NCI-H1048 (cell line): ENCODE data around the gene AP1S3.
"Not testable (repeated sequence)": the region's sequence is repeated elsewhere in the genome, so short reads cannot be mapped to it uniquely, and the experiment has no call there.

Experiments
- DNase-seq: peaks from one replicate; lab custom pipeline; 2025; lab: John Stamatoyannopoulos, UW

Gene AP1S3

DNA sequence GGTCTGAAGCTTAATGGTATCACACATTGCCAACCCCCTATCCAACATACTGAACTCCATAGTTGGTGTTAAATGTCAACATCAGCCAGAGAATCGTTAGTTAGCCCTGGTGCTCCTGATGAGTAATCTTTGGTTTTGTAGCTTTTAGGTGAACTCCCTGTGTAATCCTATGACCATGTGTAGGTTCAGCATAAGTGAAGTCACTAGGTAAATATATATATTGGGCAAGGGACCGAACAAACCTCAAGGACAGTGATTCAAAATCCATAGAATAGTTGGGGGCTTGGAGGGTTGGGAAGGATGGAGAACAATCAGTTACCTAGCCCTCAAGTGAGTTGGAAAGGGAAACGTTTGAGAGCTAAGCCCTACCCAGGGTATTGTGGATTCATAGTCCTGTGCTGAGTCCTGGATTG is 16.0 kb upstream of the AP1S3 start:
- DNase-seq, result no peak

DNA sequence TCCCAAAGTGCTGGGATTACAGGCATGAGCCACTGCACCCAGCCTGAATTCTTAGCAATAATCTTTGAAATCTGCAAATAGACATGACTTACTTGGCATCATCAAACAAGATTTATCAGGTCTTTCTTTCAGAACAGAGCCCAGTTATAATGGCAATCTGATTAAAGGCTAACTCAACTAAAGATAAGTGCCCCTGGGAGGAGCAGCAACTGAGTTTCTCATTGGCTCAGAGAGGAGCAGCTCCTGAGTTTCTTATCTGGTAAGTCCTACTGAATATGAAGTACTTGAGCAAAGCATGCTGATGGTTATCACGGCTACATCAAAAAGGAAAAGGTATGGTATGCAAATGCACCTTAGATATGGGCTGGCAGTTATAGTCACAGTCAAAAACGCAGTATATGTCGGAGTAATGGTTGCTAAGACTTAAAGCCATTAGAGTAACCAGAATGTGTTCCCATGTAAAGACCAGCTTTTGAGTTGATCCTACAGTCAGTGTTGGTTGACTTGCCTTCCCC is 15.0 kb upstream of the AP1S3 start:
- no peak for DNase-seq

DNA sequence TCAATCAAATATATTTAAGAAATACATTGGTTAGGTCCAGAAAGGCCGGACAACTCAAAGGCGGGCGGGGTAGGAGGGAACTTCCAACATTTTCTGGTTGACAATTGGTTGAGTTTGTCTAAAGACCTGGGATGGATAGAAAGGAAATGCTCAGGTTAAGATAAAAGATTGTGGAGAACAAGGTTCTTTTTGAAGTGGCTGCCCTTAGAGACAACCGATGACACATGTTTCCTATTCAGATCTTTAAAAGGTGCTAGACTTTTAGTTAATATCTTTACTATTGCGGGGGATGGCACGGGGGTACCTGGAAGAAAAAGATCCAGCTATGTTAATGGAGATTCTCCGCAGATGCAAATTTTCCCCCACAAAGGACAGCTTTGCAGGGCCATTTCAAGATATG is 10.0 kb upstream of the AP1S3 start:
- no peak for DNase-seq

DNA sequence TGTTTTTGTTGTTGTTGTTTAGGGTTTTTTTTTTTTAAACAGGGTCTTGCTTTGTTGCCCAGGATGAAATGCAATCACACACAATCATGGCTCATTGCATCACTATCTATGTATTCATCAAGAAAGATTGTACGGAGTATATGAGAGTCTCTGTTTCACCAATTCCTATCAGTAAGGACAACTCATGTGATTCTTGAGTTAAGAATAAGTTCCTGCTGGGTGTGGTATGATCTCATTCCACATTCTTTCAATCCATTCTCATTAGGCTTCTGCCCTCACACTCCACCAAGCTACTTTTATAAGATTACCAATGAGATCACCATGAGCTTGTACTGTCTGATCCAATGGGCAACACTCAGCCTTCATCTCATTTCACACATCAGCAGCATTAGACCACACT is 9.1 kb upstream of the AP1S3 start:
- DNase-seq, result no peak

DNA sequence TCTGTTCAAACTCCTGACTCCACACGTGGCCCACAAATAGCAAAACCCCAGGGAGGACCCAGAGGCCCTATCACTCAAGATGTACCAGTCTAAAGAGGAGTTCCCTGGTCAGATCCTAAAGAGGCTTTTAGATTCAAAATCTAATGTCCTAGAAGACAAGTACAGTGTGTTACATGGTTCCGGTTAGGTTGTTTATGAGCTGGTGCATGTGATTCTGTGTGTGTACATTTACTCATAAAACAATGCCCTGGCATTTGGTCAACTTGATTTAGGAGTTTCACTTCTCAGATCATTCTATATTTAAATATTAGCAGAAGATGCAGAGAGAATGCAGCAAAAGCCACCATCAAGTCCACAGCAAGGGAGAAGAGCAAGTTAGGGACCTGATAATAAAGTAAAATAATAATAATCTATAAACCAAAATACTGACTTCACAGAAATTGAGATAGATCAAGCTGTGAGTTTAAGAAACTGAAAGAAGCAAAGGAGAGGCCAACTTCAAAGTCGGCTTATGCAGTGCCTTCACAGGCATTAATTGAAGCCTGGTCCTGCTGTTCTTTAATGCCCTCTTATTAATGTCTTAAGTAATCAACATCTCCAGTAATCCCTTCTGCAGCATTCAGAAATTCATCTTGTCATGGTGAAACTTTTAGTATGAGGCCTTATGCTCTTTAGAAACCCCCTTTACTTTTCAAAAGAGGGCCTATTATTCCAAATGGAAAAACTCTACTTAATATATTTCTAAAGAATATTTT is 4.2 kb upstream of the AP1S3 start:
- no peak for DNase-seq

DNA sequence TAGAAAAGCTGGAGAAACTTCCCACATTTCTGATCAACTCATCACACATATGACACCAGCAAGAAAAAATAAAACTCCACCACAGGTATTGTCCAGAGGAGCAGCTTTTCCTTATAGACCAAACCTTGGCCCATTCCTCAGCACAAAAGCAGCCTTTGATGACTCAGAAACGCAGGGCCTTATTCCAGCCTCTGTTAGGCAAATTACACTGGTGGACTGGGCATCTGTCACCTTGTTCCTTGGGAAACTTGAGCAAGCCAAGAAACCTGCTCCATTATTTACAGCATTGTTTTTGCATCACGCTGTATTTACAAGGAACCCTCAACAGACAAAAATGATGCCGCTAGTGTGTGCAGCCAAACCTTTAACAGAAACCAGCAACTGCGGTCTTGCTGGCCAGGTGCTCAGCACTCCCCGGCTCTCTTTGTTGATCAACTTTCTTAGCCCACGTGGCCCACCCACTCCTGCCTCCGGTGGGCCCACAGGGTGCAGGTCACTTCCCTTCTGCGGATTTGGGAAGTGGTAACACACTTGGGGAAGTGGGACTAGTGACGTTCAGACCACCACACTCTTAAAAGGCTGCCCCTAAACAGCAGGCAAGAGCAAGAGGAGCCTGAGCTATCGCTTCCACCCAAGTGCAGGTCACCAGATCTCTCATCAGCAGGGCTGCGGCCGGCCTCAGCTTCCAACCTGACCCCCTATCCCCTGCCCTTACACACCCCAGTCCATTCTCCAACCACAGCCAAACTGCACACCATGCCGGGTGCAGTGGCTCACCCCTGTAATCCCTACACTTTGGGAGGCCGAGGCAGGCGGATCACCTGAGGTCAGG is 1.5 kb downstream of the AP1S3 start:
- no peak for DNase-seq

DNA sequence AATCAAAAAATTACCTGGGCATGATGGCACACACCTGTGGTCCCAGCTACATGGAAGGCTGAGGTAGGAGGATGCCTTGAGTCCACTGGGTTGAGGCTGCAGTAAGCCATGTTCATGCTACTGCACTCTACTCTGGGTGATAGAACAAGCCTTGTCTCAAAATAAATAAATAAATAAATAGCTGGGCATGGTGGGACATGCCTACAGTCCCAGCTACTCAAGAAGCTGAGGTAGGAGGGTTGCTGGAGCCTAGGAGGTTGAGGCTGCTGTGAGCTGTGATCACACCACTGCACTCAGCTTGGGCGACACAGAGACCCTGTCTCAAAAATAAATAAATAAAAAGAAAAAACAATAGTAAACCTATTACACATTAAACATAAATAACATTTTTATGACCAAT is 3.0 kb downstream of the AP1S3 start:
- DNase-seq, result no peak

DNA sequence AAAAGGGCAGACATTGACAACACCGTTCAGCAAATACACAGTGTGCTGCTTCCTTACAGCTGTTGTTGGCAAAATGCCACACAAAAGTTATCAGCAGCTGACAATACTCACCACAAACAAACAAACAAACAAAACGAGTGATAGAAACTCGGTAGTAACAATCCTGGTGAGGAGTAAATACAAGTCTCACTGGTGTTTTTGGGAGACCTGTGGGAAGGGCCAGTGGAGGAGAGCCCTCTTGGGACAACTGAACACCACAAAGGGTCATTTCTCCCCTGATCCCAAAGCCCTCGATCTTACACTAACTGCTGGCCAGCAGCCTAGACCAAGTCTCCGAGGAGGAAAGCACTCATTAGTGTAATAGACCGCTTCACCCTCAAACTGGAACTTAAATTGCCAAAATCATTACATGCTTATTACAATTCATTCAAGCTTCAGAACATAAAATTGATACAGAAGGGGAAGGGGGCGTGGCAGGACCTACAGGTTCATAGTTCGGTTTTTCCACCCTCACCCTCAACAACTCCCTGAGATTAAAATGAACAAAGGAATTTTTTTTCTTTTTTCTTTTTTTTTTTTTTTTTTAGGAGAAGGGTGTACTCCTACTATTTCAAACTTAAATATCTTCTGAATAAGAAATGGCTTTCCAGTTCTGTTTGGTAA is 5.0 kb downstream of the AP1S3 start:
- no peak for DNase-seq

DNA sequence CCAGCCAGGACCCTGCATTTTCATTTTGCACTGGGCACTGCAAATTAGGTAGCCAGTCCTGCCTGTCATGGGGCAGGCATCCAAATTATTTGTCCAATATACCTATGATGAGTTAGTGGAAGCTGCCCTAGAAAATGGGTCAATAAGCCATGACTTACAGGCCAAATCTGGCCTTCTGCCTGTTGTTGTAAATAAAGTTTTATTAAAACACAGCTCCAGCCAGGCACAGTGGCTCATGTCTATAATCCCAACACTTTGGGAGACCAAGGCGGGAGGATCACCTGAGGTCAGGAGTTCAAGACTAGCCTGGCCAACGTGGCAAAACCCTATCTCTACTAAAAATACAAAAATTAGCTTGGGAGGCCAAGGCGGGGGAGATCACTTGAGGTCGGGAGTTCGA is 8.3 kb downstream of the AP1S3 start:
- DNase-seq, result no peak

DNA sequence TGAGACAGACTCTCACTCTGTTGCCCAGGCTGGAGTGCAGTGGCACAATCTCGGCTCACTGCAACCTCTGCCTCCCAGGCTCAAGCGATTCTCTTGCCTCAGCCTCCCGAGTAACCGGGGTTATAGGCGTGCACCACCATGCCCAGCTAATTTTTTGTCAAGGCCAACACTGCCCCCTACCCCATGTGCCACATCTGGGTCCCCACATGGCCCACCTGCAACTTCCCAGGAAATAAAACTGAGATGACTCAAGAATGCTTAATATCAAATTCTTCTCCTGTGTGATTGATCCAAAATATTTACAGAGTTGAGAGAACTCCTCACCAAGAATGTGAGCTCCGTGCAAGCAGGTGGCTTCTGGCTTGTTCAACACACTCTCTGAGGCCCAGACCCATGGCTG is 9.1 kb downstream of the AP1S3 start:
- DNase-seq, result no peak

DNA sequence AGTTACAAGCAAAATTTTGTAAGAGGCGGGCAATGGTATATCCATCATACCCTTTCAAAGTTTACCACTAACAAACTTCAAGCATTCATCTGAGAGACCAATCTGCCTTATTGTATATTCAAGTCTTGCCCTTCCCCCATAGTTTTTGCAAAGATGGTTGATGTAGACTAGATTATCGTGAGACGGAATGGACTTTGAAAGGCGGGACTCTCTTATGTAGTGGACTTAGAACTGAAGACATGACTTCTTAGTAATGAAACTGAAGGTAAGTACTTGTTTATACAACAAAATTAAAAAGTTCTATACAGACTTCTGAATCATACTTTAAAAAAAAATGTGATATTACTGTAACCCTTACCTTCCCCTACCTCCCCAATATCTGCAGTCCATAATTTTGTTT is 10.4 kb downstream of the AP1S3 start:
- DNase-seq, result no peak

DNA sequence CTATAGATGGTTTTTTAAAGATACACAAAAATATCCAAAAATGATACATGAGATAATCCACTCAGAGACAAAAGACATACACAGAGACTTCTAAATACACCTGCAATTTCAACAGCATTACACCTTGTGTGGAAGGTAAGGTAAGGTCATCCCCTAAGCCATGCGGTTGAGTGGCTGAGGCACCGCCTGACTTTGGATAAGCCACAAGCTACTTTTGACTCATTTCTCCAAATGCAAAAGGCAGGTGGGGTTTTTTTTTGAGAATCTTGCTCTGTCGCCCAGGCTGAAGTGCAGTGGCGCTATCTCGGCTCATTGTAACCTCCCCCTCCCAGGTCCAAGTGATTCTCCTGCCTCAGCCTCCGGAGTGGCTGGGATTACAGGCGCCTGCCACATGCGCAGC is 13.1 kb downstream of the AP1S3 start:
- DNase-seq, result no peak

DNA sequence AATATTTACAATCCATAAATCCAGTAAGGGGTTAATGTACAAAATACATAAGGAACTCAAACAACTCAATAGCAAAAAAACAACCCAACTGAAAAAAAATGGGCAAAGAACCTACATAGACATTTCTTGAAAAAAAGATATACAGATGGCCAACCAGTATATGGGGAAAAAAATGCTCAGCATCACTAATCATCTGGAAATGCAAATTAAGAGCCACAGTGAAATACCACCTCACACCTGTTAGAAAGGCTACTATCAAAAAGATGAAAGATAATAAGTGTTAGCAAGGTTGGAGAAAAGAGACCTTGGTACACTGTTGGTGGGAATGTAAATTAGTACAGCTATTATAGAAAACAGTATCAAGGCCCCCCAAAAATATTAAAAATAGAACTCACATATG is 14.6 kb downstream of the AP1S3 start:
- no peak for DNase-seq

DNA sequence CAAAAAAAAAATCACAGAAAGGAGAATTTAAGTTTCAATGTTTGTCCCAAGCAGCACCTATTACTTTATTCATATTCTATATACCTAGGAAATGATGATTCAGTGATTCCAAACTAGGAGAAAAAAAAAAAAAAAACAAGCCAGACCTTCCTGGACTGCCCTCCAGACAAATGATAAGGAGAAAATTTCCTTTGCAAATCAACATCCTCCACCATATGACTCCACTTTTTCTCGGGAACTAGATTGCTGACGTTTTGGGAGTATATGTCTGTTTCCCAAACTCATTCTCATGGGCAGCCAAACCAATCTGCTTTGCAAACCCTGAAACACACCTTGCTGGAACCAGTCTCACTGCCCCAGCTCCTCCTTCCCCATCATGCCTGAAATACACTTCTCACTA is 16.8 kb downstream of the AP1S3 start:
- DNase-seq, result no peak

DNA sequence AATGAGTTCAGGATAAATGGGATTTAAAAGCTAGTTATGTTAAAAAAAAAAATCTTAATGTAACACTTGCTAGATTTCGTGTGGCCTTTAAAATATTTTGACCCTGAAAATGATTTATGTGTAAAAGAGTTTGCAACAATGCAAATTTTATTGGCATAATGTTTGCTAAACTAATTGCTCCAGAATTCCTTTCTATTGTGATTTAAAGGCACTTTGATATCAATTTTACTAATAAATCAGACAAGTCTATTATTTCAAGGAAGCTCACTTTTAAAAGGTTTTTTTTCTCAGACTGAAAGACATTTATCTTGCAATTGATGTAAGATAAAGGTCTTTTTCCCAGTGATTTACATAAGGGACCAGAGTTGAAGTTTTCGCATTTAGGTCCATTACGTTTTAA is 17.5 kb downstream of the AP1S3 start:
- no peak for DNase-seq

DNA sequence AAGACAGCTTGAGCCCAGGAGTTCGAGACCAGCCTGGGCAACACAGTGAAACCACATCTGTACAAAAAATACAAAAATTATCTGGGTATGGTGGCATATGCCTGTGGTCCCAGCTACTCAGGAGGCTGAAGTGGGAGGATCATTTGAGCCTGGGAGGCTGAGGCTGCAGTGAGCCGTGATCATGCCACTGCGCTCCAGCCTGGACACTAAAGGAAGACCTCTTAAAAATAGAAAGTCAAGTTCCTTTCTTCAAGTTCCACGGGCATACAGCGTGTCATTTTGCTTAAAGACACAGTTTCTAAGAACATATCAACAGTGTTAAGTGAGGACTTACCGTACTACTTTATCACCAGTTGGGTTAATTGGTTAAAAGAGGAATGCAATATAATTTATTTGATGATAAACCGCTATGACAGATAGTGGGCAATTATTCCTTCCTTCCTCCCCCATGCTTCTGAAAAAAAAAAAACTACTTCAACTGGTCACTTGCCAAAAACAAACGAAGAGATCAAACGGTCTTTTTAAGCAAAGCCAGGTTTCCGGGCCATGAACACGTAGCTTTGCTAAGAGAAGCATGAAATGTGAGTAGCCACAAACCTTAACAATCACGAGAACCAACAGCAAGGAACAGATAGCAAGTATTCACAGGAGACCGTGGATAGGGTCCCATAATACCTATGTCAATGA is 21.4 kb downstream of the AP1S3 start:
- no peak for DNase-seq

DNA sequence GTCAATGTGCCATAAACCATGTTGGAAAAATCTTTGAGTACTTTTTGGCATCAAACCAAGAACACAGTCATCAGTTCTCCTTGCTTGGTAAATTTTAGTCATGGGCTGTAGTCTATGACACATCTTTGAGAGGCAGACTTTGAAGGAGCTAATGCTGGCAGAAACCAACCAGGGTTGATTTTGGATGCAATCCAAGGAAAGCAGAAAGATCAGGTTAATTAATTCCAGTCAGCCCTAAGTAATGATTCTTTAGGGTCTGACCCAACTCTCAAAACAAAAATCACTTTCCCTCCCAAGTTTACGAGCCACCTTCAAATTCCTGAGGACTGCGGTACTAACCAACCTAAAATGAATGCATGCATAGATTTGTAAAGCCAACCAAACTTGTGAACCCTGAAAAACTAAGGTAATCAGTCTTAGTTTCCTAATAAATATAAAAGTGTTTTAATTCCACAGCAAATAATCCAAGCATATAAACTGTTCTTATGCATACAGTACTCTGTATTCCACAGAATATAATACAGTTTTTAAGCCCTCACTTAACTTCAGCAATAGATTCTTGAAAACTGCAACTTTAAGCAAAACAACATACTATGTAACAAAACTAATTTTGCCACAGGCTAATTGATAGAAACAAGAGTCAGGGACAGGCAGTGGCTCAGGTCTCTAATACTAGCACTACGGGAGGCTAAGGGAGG is 22.0 kb downstream of the AP1S3 start:
- DNase-seq, result no peak

DNA sequence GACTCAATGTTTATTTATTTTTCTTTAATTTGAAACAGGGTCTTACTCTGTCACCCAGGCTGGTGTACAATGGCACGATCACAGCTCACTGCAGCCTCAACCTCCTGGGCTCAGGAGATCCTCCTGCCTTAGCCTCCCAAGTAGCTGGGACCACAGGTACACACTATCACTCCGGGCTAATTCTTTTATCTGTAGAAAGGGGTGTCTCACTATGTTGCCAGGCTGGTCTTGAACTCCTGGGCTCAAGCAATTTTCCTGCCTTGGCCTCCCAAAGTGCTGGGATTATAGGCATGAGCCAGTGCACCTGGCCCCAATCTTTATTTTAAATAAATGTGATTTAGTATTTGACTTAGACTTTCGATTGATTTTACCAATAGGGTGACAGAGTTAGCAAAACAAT is 22.6 kb downstream of the AP1S3 start:
- not testable (repeated sequence) for DNase-seq

DNA sequence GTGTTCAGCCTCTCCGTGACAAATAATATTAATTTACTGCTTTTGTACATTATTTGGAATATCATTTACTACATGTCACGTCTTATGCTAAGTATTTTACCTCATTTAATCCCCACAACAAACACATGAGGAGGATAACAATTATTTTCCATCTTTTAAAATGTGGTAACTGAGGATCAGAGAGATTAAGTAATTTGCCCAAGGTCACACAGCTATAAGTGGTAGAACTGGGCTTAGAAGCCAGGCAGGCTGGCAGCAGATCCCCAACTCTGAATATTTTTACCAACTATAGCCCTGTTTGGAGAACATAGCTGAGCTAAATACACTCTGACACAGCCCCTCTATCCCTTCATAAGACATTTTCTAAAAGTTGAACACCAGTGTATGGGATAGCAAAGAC is 24.1 kb downstream of the AP1S3 start:
- DNase-seq, result no peak

DNA sequence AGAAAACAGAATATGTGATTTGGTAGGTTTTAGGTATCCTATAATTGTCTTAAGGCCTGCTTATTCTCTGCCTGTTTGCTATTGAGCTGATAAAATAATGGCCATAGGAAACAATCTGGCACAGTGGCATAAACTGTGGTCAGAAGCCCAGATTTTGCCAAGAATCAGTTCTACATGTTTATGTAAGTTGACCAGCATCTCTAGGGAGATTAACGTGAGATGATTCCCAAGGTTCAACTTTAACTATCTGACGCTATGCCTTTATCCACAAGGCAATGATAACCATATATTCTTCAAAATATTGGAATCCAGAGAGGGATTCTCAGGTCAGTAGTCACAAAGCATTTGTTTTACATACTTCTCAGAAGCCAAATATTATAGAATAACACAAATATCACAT is 25.6 kb downstream of the AP1S3 start:
- DNase-seq, result no peak

DNA sequence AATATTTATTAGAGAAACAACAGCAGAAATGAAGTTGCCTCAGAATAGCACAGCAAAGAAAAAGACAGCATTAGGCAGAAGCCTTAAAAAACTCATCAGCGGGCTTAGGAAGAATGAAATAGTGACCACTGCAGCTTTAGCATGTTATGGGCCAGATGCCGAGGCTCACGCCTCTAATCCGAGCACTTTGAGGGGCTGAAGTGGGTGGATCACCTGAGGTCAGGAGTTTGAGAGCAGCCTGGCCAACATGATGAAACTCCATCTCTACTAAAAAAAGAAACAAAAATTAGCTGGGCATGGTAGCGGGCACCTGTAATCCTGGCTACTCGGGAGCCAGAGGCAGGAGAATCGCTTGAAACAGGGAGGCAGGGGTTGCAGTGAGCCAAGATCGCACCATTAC is 32.4 kb downstream of the AP1S3 start:
- no peak for DNase-seq

DNA sequence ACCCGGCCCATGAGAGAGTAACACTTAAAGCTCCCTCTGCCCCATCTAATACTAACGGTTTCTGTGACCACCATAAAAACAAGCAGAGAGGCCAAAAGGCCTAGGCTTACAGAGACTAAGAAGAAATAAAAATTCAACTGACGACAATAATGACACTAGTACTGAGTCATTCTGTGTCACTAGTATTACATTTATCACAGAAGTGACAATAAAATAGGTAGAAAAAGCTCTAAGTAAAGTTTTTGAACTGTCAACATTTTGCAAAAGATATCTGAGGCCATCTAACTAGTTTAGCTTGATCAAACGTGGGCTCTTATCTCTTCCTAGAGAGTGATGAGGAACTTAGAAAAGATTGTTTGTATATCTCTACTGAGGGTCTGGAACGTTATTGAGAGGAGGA is 35.6 kb downstream of the AP1S3 start:
- DNase-seq, result no peak
